ENCODE data around the gene HILPDA.
A peak's percentile ranks its signal among the peaks of the same experiment; 100 is the strongest.
"Not testable (repeated sequence)": the region's sequence is repeated elsewhere in the genome, so short reads cannot be mapped to it uniquely, and the experiment has no call there.

The HILPDA gene

DNA sequence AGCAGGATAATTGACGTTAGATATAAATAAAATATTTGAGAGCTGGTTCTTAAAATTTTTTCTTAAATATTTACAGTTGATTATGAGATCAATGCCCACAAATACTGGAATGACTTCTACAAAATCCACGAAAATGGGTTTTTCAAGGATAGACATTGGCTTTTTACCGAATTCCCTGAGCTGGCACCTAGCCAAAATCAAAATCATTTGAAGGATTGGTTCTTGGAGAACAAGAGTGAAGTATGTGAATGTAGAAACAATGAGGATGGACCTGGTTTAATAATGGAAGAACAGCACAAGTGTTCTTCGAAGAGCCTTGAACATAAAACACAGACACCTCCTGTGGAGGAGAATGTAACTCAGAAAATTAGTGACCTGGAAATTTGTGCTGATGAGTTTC is 23.4 kb downstream of the HILPDA start:
- not testable (repeated sequence) for H3K27ac ChIP-seq; H3K27me3 ChIP-seq; H3K9ac ChIP-seq; H3K9me3 ChIP-seq (replicated peaks in 1 of 11); H3K4me3 ChIP-seq
- Histone ChIP-seq H3K4me1 (peaks cover 14 to 23% (median 16%) of the 10 kb centered on the region in 10 experiments), H3K36me3 (peaks cover 28 to 48% (median 44%) of the 10 kb centered on the region in 11 experiments), H4K20me1 (peaks cover 0 to 35% (median 5%) of the 10 kb centered on the region in 11 experiments; a peak in 6 of 22 replicates), H3K4me2 (peak overlapping the region in 3 of 11 experiments; percentile 12 to 16 (median 14); a peak in 1 of 22 replicates)

DNA sequence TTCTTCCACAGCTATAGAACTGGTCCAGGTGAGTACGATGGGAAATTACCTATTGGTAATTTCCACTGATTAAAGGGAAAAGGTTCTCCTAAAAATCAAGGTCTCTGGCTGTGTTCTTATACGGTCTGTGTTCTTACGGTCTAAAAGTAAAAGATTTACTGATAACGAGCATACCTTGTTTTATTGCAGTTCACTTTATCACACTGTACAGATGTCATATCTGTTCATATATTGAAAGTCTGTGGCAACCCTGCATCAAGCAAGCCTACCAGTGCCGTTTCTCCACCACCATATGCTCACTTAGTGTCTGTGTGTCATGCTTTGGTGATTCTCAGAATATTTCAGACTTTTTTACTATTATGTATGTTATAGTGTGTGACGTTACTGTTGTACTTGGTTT is 32.5 kb downstream of the HILPDA start:
- not testable (repeated sequence) for H3K27me3 ChIP-seq; H3K9me3 ChIP-seq (replicated peaks in 1 of 11); H3K4me2 ChIP-seq; H3K4me3 ChIP-seq; H4K20me1 ChIP-seq; H3K4me1 ChIP-seq; H3K27ac ChIP-seq; H3K9ac ChIP-seq
- peaks cover 23 to 67% (median 38%) of the 10 kb centered on the region in 11 experiments for H3K36me3 ChIP-seq

DNA sequence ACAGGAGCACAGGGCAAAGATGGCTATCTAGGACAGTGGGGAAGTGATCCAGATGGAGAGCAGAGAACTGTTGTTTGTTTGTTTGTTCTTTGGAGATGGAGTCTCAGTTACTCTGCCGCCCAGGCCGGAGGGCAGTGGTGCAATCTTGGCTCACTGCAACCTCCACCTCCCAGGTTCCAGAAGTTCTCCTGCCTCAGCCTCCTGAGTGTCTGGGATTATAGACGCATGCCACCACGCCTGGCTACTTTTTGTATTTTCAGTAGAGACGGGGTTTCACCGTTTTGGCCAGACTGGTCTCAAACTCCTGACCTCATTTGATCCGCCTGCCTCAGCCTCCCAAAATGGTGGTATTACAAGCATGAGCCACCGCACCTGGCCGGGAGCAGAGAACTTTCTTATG is 41.7 kb downstream of the HILPDA start:
- H3K36me3 ChIP-seq: peaks cover 67 to 88% (median 82%) of the 10 kb centered on the region in 11 experiments

DNA sequence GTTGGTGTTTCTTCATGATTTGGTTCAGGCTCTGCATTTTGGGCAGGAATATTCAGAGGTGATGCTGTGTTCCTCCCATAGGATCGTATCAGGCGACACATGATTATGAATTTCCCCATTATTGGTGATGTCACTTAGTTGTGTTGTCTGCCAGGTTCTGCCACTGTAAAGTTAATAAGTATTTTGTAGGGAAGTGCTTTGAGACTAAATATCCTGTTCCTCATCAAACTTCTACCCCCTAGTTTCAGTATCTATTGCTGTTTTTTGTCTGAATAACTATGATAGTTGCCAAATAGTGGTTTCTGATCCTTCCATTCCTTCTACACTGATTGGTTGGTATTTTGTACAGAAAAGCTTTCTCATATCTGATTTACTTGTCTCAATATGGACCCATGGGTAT is 49.7 kb downstream of the HILPDA start:
- H3K27ac ChIP-seq; H3K4me3 ChIP-seq; H3K9ac ChIP-seq; H3K27me3 ChIP-seq; H4K20me1 ChIP-seq; H3K4me2 ChIP-seq; H3K9me3 ChIP-seq (replicated peaks in 1 of 11): not testable (repeated sequence)
- H3K4me1 ChIP-seq: peaks cover 0 to 24% (median 15%) of the 10 kb centered on the region in 10 experiments; a peak in 14 of 20 replicates
- peaks cover 14 to 37% (median 20%) of the 10 kb centered on the region in 11 experiments for H3K36me3 ChIP-seq

More for the DNA sequence above, 41.7 kb downstream of the HILPDA start:
- H3K9ac ChIP-seq: no peak overlapping the region
- no peaks in the 10 kb centered on the region for H3K4me1 ChIP-seq
- H3K27me3 ChIP-seq: no peaks in the 10 kb centered on the region
- no peak overlapping the region for H3K4me3 ChIP-seq
- peaks cover 0 to 3% (median 0%) of the 10 kb centered on the region in 11 experiments; a peak in 1 of 22 replicates for H4K20me1 ChIP-seq
- H3K27ac ChIP-seq: no peak overlapping the region
- no peak for TF ChIP-seq Cebpa-rat (IDR thresholded peaks at IDR 0.05)
- H3K9me3 ChIP-seq (replicated peaks in 1 of 11): no peaks in the 10 kb centered on the region
- no peak overlapping the region for H3K4me2 ChIP-seq

DNA sequence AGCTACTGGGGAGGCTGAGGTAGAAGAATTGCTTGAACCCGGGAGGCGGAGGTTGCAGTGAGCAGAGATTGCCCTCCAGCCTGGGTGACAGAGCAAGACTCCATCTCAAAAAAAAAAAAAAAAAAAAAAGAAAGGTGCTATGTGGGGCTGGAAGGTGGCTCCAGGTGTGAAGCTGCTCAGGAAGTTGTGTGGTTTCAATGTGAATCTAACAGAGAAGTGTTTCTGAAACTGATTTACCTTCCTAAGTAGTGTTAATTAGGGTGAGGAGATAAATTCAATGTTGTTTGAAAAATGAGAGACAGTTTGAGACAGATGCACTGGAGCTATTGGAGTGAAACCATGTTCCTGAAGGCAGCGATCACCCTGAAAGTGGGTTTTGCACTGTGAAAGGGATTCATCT is 51.1 kb downstream of the HILPDA start:
- not testable (repeated sequence) for H3K27me3 ChIP-seq; H3K9me3 ChIP-seq (replicated peaks in 1 of 11); H3K27ac ChIP-seq; H4K20me1 ChIP-seq; H3K4me3 ChIP-seq
- Histone ChIP-seq H3K4me2 (peak overlapping the region in 8 of 11 experiments; percentile 35 to 81 (median 56); a peak in 15 of 22 replicates), H3K36me3 (peaks cover 1 to 23% (median 6%) of the 10 kb centered on the region in 11 experiments; a peak in 20 of 22 replicates), H3K4me1 (peaks cover 0 to 24% (median 15%) of the 10 kb centered on the region in 10 experiments; a peak in 14 of 20 replicates), H3K9ac (peak overlapping the region in 2 of 11 experiments; percentile 39 to 52; a peak in 2 of 22 replicates)

DNA sequence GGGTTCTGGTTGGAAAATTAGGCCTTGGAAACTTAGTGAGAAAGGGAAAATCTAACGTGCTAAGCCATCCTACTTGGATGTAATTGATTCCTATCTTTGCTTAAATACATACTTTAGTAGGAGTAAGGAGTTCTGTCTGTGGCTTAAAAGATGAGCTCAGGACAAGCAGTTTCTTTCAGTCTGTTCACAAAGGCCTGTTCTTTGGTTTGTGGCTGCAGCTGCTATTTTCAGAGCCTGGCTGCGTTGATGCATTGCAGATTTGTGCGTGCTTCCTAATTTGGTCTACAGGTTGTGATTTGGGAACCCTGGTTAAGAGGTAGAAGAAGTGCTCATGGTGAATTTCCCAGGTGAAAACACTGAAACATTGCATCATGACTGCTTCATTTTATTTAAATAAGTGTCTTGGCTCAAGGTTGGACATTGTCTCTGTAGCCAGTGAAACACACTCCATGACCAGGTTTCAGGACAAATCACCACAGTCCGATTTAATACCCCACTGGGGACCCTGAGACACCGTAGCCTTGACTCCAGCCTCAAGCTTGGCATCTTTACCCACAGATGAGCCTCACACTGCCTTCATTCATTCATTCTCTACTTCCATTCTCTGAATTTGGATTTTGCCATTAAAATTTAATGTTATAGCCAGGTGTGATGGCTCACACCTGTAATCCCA is 51.8 kb downstream of the HILPDA start:
- H3K4me3 ChIP-seq; H4K20me1 ChIP-seq; H3K27me3 ChIP-seq; H3K27ac ChIP-seq; H3K9me3 ChIP-seq (replicated peaks in 1 of 11): not testable (repeated sequence)
- H3K4me2 ChIP-seq: peak overlapping the region in 7 of 11 experiments; percentile 38 to 81 (median 60); a peak in 14 of 22 replicates
- peaks cover 0 to 25% (median 15%) of the 10 kb centered on the region in 10 experiments; a peak in 14 of 20 replicates for H3K4me1 ChIP-seq
- H3K36me3 ChIP-seq: peaks cover 0 to 19% (median 5%) of the 10 kb centered on the region in 11 experiments; a peak in 9 of 22 replicates
- H3K9ac ChIP-seq: peak overlapping the region in 2 of 11 experiments; percentile 39 to 52; a peak in 2 of 22 replicates

Data from BLaER1 treated with 17β-estradiol and CSF1 and Interleukin-3, amounts not matched to agents 10 nM and 100 nM (cell line).